IPS DF 4.7 (cell line): ENCODE results near the gene RPS19BP1.

Source experiments
- DNase-seq: peaks from one replicate; pipeline ENCODE4 v3.0.0-alpha.2; 2013; ENCODE audit warnings: low spot score; ENCODE audit errors: extremely low read depth

The RPS19BP1 gene

GRCh38 chr22:39532215-39533073 lies at the start of gene RPS19BP1:
Gene RPS19BP1, minus strand, starts transcription at chr22:39532748. Its CDS starts 10 bp downstream, at chr22:39532738.
- peak; percentile 99 for DNase-seq

GRCh38 chr22:39581303-39581702 lies 48.8 kb upstream of the RPS19BP1 start:
- DNase-seq: no peak

GRCh38 chr22:39580795-39581194 lies 48.2 kb upstream of the RPS19BP1 start:
- no peak for DNase-seq

- DNase-seq: no peak
Observed at GRCh38 chr22:39580006-39580441, 47.5 kb upstream of the RPS19BP1 start.

- no peak for DNase-seq
Observed at GRCh38 chr22:39577900-39578299, 45.4 kb upstream of the RPS19BP1 start.

- no peak for DNase-seq
Observed at GRCh38 chr22:39577366-39577765, 44.8 kb upstream of the RPS19BP1 start.

GRCh38 chr22:39576027-39576426 lies 43.5 kb upstream of the RPS19BP1 start:
- DNase-seq: no peak

- DNase-seq: no peak
Observed at GRCh38 chr22:39575552-39575825, 42.9 kb upstream of the RPS19BP1 start.

- DNase-seq: no peak
Observed at GRCh38 chr22:39574779-39575551, 42.4 kb upstream of the RPS19BP1 start.

- no peak for DNase-seq
Observed at GRCh38 chr22:39571538-39571937, 39.0 kb upstream of the RPS19BP1 start.

- DNase-seq: no peak
Observed at GRCh38 chr22:39570665-39571064, 38.1 kb upstream of the RPS19BP1 start, which contains the start of gene CACNA1I. Gene CACNA1I, plus strand, starts transcription at chr22:39570753. Its CDS starts 0 bp downstream, at chr22:39570753.

GRCh38 chr22:39570226-39570625 lies 37.7 kb upstream of the RPS19BP1 start:
- DNase-seq: no peak

GRCh38 chr22:39569066-39569465 lies 36.5 kb upstream of the RPS19BP1 start:
- DNase-seq: no peak

GRCh38 chr22:39568278-39568981 lies 35.9 kb upstream of the RPS19BP1 start:
- no peak for DNase-seq

- no peak for DNase-seq
Observed at GRCh38 chr22:39567135-39567946, 34.8 kb upstream of the RPS19BP1 start.

- no peak for DNase-seq
Observed at GRCh38 chr22:39565414-39565944, 32.9 kb upstream of the RPS19BP1 start.

GRCh38 chr22:39563571-39564428 lies 31.3 kb upstream of the RPS19BP1 start:
- DNase-seq: no peak

- no peak for DNase-seq
Observed at GRCh38 chr22:39562839-39563489, 30.4 kb upstream of the RPS19BP1 start.

GRCh38 chr22:39560127-39560526 lies 27.6 kb upstream of the RPS19BP1 start:
- no peak for DNase-seq
